Measurements from ENCODE around the gene SPINT3. TPM values are rescaled to one million over a fixed set of nuclear protein-coding genes. Genes with fewer than 3 reads are reported as not detected.
A peak's percentile ranks its signal among the peaks of the same experiment; 100 is the strongest.

The SPINT3 gene
- total RNA-seq, 1 experiment from 2014 or later, result not detected

GRCh38 chr20:45467861-45468260, 47.6 kb downstream of the SPINT3 start:
- TF ChIP-seq IRF1 (CRISPR knock-in tag; IDR thresholded peaks at IDR 0.05), result no peak
- no peak for TF ChIP-seq ZNF532 (CRISPR knock-in tag; IDR thresholded peaks at IDR 0.05; ENCODE audit: borderline replicate concordance)
- no peak for TF ChIP-seq USF2 (CRISPR knock-in tag; IDR thresholded peaks at IDR 0.05)
- TF ChIP-seq KAT7 (CRISPR knock-in tag; IDR thresholded peaks at IDR 0.05; ENCODE audit: borderline replicate concordance), result no peak
- POLR2A ChIA-PET, result no interaction called here
- Mint-ChIP-seq H3K9me3 (no peaks in the 10 kb centered on the region), H3K27ac (no peak overlapping the region), H3K4me3 (no peak overlapping the region), H3K4me1 (peaks cover 39% of the 10 kb centered on the region), H3K27me3 (ENCODE audit: low read depth) (peaks cover 7% of the 10 kb centered on the region), H3K36me3 (peaks cover 19% of the 10 kb centered on the region)
- ATAC-seq, result peak; percentile 12; the same call in 1 of the 2 replicates
- no peak for DNase-seq (ENCODE audit: low spot score)
- CTCF ChIA-PET, result interaction anchor here (0.5 to 4.2 kb wide), 12 partner anchors 9 to 303 kb away, joined by 3 to 24 read pairs (median 4); no protein-coding TSS in a partner anchor

GRCh38 chr20:45467172-45467571, 48.2 kb downstream of the SPINT3 start:
- Mint-ChIP-seq H3K27me3 (ENCODE audit: low read depth) (peaks cover 7% of the 10 kb centered on the region), H3K4me1 (peaks cover 39% of the 10 kb centered on the region), H3K36me3 (peaks cover 12% of the 10 kb centered on the region), H3K4me3 (no peak overlapping the region), H3K27ac (no peak overlapping the region), H3K9me3 (no peaks in the 10 kb centered on the region)
- ChIA-PET CTCF (interaction anchor here (0.6 to 4.2 kb wide), 13 partner anchors 8 to 304 kb away, joined by 3 to 24 read pairs (median 5); no protein-coding TSS in a partner anchor), POLR2A (no interaction called here)
- ATAC-seq, result no peak
- no peak for DNase-seq (ENCODE audit: low spot score)
- TF ChIP-seq MAX (CRISPR knock-in tag; IDR thresholded peaks at IDR 0.05), result no peak
- TF ChIP-seq GRHL2 (CRISPR knock-in tag; IDR thresholded peaks at IDR 0.05; ENCODE audit: insufficient replicate concordance, severe bottlenecking), result no peak
- no peak for TF ChIP-seq ATF6 (CRISPR knock-in tag; IDR thresholded peaks at IDR 0.05)
- no peak for TF ChIP-seq HMGXB4 (CRISPR knock-in tag; IDR thresholded peaks at IDR 0.05)
- no peak for TF ChIP-seq ZNF425 (CRISPR knock-in tag; conservative IDR thresholded peaks at IDR 0.05)
- no peak for TF ChIP-seq IRF1 (CRISPR knock-in tag; IDR thresholded peaks at IDR 0.05)
- TF ChIP-seq FOXJ3 (CRISPR knock-in tag; IDR thresholded peaks at IDR 0.05; ENCODE audit: borderline replicate concordance), result no peak
- no peak for TF ChIP-seq ZBTB21 (CRISPR knock-in tag; IDR thresholded peaks at IDR 0.05; ENCODE audit: borderline replicate concordance)
- no peak for TF ChIP-seq STAT6 (CRISPR knock-in tag; conservative IDR thresholded peaks at IDR 0.05; ENCODE audit: low read depth)
- no peak for TF ChIP-seq MYBL2 (CRISPR knock-in tag; IDR thresholded peaks at IDR 0.05)
- no peak for TF ChIP-seq NFE2L1 (CRISPR knock-in tag; IDR thresholded peaks at IDR 0.05)

Measured in WTC11 (cell line).